LNCaP clone FGC (cell line): ENCODE measurements around the gene NEK6.

Source experiments
- DNase-seq: peaks from one replicate; pipeline ENCODE4 v3.0.0-alpha.2; 2011; ENCODE audit warnings: low read depth
- H3K4me3 ChIP-seq: 2 replicates; pipeline ENCODE4 v1.5.1; 2011; ENCODE audit warnings: mild to moderate bottlenecking, low read depth, low read length, control low read depth
- TF ChIP-seq, protein P1 (sequence below): IDR thresholded peaks from 2 replicates; pipeline ENCODE4 v1.5.1; 2012; ENCODE audit warnings: mild to moderate bottlenecking; ENCODE audit not compliant: control insufficient read depth, insufficient read depth; ENCODE audit errors: extremely low read depth

The NEK6 gene

DNA sequence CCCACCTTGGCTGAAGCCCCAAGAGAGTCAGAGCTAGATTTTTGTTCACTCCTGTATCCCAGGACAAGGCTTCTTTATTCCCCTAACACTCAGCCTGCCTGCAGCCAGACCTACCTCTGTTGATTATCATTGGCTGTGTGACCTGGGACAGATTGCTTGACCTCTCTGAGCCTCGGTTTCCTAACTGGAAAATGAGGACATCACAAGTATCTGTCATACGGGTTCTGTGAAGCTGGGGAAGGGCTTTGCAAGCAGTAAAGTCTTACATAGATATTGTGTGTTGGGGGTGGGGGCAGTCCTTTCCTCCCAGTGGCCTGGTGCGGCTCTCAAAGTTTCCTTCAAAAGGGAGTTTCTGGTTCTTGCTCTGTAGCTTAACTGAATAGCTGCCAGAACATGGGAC lies 2.5 kb upstream of the NEK6 start:
- TF ChIP-seq, protein P1, sequence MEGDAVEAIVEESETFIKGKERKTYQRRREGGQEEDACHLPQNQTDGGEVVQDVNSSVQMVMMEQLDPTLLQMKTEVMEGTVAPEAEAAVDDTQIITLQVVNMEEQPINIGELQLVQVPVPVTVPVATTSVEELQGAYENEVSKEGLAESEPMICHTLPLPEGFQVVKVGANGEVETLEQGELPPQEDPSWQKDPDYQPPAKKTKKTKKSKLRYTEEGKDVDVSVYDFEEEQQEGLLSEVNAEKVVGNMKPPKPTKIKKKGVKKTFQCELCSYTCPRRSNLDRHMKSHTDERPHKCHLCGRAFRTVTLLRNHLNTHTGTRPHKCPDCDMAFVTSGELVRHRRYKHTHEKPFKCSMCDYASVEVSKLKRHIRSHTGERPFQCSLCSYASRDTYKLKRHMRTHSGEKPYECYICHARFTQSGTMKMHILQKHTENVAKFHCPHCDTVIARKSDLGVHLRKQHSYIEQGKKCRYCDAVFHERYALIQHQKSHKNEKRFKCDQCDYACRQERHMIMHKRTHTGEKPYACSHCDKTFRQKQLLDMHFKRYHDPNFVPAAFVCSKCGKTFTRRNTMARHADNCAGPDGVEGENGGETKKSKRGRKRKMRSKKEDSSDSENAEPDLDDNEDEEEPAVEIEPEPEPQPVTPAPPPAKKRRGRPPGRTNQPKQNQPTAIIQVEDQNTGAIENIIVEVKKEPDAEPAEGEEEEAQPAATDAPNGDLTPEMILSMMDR, result no peak
- DNase-seq, result no peak

DNA sequence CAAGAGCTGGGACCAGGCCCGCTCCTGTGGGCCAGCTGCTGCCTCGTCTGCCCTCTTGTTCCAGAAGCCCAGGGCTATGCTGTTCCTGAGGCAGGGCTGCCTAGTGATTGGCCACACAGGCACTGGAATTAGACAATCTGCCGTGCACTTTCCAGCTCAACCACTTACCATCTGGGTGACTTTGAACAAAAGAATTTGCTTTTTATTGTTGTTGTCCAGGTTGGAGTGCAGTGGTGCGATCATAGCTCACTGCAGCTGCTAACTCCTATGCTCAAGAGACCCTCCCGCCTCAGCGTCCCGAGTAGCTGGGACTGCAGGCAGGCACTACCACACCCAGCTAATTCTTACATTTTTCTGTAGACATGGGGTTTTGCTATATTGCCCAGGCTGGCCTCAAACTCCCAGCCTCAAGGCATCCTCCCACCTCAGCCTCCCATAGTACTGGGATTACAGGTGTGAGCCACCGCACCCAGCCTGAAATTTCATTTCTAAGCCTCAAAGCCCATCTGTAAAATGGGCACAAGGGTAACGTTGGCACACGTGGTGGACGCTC lies 1.2 kb upstream of the NEK6 start:
- no peak overlapping the region for H3K4me3 ChIP-seq
- no peak for DNase-seq
- TF ChIP-seq, protein P1, result no peak

More for the DNA sequence above, 2.5 kb upstream of the NEK6 start:
- H3K4me3 ChIP-seq, result no peak overlapping the region

DNA sequence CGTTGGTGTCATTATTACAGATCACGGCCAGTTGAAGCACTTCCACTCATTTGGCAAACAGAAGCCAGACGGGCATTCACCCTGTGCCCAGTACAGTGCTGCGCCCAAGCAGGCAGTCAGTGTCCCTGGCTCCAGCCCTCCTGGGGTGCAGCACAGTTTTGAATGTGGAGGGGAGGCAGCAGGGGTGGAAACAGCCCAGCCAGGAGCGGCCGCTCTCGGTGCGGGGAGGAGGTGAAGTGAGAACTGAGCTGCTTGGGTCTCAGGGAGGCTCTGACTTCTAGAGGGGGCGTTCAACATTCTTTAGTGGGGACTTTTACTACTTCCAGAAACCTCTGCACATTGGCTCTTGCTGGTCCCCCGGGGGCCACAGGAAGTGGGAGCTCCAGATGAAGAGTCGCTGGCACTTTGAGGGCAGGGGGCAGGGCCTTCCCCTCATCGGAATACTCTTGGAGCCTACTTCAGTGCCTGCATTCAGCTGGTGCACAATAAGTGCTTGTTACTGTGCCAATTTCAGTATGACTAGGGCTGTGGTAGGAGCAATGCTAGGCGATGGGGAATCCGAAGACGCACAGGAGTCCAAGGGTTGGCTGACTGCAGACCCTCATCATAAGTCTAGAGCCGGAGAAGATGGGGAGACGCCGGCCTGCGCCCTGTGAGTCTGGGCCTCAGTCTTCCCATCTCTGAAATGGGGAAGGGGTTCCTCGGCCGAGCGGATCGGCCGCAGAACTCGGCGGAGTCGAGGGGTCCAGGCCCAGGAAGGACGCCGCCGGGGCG lies 492 bp upstream of the NEK6 start:
- DNase-seq, result no peak
- H3K4me3 ChIP-seq, result peak overlapping the region; percentile 57
- TF ChIP-seq, protein P1, result no peak

DNA sequence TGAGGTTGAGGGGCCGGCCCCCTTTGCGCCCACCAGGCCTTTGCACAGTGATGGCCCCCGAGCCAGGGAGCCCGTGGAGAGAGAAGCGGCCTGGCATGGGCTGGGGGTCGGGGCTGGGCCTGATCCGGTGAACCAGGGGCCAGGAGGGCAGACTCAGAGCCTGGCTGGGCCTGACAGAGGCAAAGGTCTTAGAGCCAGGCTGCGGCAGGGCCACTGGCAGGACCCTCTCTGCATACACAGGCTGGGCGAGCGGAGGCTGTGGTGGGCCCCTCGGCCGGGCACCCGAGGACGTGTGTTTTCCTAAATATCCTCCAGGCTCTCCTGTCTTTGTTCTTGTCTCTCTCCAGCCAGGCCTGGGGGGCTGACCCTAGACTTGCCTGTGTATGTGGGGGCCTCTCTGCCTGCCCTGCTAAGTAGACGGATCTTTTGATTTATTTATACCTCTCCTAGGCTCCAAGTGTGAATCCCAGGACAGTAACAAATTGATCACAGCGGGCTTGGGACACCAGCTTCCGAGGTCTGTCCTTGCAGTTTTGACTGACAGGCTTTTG lies 933 bp downstream of the NEK6 start:
- TF ChIP-seq, protein P1, result no peak
- no peak for DNase-seq

DNA sequence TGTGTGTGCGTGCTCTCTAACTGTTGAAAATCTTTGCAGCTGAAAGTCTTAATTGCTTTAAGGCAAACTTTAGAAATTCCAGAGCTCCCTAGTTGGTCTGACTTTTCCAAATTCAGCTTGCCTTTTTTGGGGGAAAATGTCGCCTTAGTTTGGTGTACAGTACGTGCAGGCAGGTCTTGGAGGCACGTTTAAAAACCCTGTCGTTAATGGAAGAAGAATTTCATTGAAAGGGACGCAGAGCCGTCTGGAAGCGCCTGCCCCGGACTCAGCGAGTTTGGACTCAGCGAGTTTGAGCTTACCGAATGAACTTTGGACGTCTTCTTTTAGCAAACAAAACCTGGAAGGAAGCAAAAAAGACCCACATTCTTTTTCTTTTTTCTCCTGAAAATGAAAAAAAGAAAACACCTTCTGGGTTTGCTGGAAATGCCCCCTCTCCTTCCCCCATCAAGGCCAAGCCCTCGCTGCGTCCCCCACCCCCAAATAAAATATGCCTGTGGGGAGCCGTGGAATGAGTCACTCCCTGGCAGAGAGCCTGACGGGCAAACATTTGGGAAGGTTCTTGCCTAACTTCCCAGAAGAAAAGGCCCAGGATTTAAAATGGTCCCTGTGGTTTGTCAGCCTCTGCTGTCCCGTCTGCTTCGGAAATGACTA lies 1.5 kb downstream of the NEK6 start:
- TF ChIP-seq, protein P1, result no peak
- DNase-seq, result peak; percentile 71
- peak overlapping the region; percentile 87 for H3K4me3 ChIP-seq

More for the DNA sequence above, 933 bp downstream of the NEK6 start:
- H3K4me3 ChIP-seq, result peak overlapping the region; percentile 87

DNA sequence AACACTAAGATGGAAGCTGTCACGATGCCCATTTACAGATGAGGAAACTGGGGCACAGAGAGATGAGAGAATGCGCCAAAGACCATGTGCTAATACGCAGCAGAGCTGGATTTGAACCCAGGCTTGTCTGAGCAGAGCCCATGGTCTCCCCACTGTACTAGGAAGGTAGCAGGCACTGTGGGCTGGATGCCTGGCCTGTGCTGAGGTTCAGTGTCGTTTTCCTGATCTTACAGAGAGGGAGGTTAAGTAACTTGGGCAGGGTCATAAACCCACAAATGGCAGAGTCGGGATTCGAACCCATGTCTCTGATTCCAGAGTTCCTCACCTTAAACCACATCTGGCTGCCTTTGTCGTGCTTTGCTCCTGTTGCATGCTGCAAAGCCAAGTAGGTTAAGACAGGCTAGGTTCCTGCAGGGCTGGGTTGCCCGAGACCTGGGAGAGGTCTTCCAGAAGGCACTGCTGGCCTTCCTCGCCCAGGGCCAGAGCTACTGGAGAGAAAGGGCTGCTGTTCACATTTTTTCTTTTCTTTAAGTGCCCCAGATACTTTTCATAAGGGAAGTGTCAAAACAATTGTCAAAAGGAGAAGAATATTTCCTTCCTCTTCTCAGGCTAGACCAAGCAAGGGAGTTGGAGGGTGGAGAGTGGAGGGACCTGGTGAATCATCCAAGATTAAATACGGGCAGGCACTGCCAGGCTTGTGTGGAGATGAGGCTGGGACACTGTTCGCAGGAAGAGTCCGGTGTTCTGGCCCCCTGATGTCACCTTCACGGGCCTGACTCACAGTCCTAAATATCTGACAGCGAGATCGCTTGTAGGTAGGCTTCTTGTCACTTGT lies 3.2 kb downstream of the NEK6 start:
- no peak for DNase-seq
- TF ChIP-seq, protein P1, result no peak
- H3K4me3 ChIP-seq, result no peak overlapping the region
